Activated T-cell treated with anti-CD3 and anti-CD28 coated beads for 48 hours (primary cell): ENCODE data around the gene HNRNPA2B1.

Source experiments
- DNase-seq: peaks from one replicate; pipeline ENCODE4 v3.0.0-alpha.2; 2020; ENCODE audit warnings: low read depth

The HNRNPA2B1 gene

GRCh38 chr7:26145238-26145637 is 55.3 kb downstream of the HNRNPA2B1 start:
- DNase-seq: no peak

GRCh38 chr7:26144184-26145080 is 56.1 kb downstream of the HNRNPA2B1 start:
- no peak for DNase-seq

- DNase-seq: no peak
These were observed 57.1 kb downstream of the HNRNPA2B1 start for GRCh38 chr7:26143298-26144048.

GRCh38 chr7:26141077-26141476 is 59.5 kb downstream of the HNRNPA2B1 start:
- DNase-seq: no peak

GRCh38 chr7:26140380-26140779 is 60.2 kb downstream of the HNRNPA2B1 start:
- no peak for DNase-seq
